ENCODE measurements around the gene KIAA0040.

DNA sequence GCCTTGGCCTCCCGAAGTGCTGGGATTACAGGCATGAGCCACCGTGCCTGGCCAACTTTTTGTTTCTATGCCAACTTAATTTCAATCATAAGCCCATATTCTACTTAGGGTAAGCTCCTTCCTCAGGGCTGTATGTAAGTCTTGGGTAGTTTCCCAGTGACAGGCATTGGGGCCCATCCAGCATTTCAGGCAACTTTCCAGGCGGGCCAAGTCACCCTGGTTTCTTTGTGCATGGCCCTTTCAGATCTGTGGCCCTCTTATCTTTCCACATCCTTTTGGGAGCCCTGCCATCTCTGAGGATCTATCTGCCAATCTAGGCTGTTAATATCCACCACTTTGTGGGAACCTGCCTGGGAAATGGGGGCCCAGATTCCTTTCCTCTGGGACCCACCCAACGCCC, 66.2 kb downstream of the KIAA0040 start:
- TF ChIP-seq EZH2phosphoT487 (IDR thresholded peaks at IDR 0.05; ENCODE audit: insufficient read depth, low read depth) (no peak), EZH2 (IDR thresholded peaks at IDR 0.05; ENCODE audit: insufficient read depth, poor library complexity, severe bottlenecking) (no peak)

Data from GM23248 (cell line).